HepG2 (cell line): Measurements from ENCODE around the gene CTNNBIP1. TPM values are rescaled to one million over a fixed set of nuclear protein-coding genes. Genes with fewer than 3 reads are reported as not detected.

Experiments used
- DPF2 ChIP-seq: sonication (generic); formaldehyde crosslinking; IDR thresholded peaks from 2 replicates; pipeline ENCODE4 v1.4.0; 2020; ENCODE audit warnings: mild to moderate bottlenecking, low read depth, missing genetic modification reagents, borderline replicate concordance
- HINFP ChIP-seq: sonication (generic); formaldehyde crosslinking; IDR thresholded peaks from 2 replicates; pipeline ENCODE4 v1.4.0; 2020; ENCODE audit warnings: low read depth, mild to moderate bottlenecking, missing genetic modification reagents
- MED8 ChIP-seq: sonication (generic); formaldehyde crosslinking; IDR thresholded peaks from 2 replicates; pipeline ENCODE4 v1.8.1; 2023; ENCODE audit warnings: mild to moderate bottlenecking, missing genetic modification reagents; ENCODE audit not compliant: insufficient replicate concordance
- TBX2 ChIP-seq: sonication (generic); formaldehyde crosslinking; IDR thresholded peaks from 2 replicates; pipeline ENCODE4 v1.5.0; 2020; ENCODE audit warnings: missing genetic modification reagents, mild to moderate bottlenecking, borderline replicate concordance
- ZNF687 ChIP-seq: sonication (generic); formaldehyde crosslinking; IDR thresholded peaks from 2 replicates; pipeline ENCODE4 v1.5.1; 2020; ENCODE audit warnings: mild to moderate bottlenecking, missing genetic modification reagents, moderate library complexity
- polyA plus RNA-seq, 8 experiments: library from polyadenylated mRNA; depleted of rRNA in 3 of 8; stranded (reverse) in 7 of 8; unstranded in 1 of 8; fragments of >200 nt; fragmentation: Illumina TruSeq in 4 of 8; extraction: Trizol in 4 of 8; gene quantifications; 2 replicates each; pipeline versions ENCODE4 v1.2.1 to v1.2.3, GENCODE V29; 2011 to 2016; ENCODE audit warnings: low read depth in 4 of 8, missing spikeins in 1 of 8, mixed read lengths in 1 of 8; ENCODE audit not compliant: insufficient read depth in 1 of 8
- total RNA-seq, 5 experiments: library from RNA; depleted of rRNA; stranded (reverse); fragments of >200 nt; fragmentation: Illumina TruSeq; extraction: Trizol; gene quantifications; 2 replicates each; pipeline ENCODE4 v1.2.3, GENCODE V29; 2016; ENCODE audit warnings: low read depth in 1 of 5

Gene CTNNBIP1
- total and polyA plus RNA-seq, 2 of the 13 experiments (the other 11 are each of a cell fraction or from before 2014, with no cell fraction given) = 71.7 to 83.0 TPM

- peak; percentile 59; the same call in 1 of the 2 replicates for TF ChIP-seq HINFP (CRISPR knock-in tag)
- no peak for TF ChIP-seq MED8 (CRISPR knock-in tag)
- TF ChIP-seq DPF2 (CRISPR knock-in tag) = 0 out of 2 replicates have a peak, but pooled peaks have one; percentile 13
- peak; percentile 62; the same call in 1 of the 2 replicates for TF ChIP-seq TBX2 (CRISPR knock-in tag)
- TF ChIP-seq ZNF687 (CRISPR knock-in tag) = peak; percentile 82
Observed at GRCh38 chr1:9900142-9901043, 9.7 kb downstream of the CTNNBIP1 start (continued).
